HFFc6 (cell line): ENCODE data around the gene NAPA. TPM values are rescaled to one million over a fixed set of nuclear protein-coding genes. Genes with fewer than 3 reads are reported as not detected.
"Not testable (repeated sequence)": the region's sequence is repeated elsewhere in the genome, so short reads cannot be mapped to it uniquely, and the experiment has no call there.

ENCODE experiments used
- DNase-seq: peaks from one replicate; pipeline ENCODE4 v3.0.0-alpha.2; 2018
- H3K27ac Mint-ChIP-seq: 2 replicates; pipeline ENCODE4 v1.8.0; 2020; ENCODE audit warnings: mild to moderate bottlenecking, mixed read lengths
- H3K27me3 Mint-ChIP-seq: 2 replicates; pipeline ENCODE4 v1.8.0; 2021; ENCODE audit warnings: mild to moderate bottlenecking, moderate library complexity, mixed read lengths; ENCODE audit not compliant: insufficient read depth
- H3K36me3 Mint-ChIP-seq: 2 replicates; pipeline ENCODE4 v1.8.0; 2021; ENCODE audit warnings: low read depth, mixed read lengths
- H3K4me1 Mint-ChIP-seq: 2 replicates; pipeline ENCODE4 v1.8.0; 2020; ENCODE audit warnings: low read depth, mixed read lengths
- H3K4me3 Mint-ChIP-seq: 2 replicates; pipeline ENCODE4 v1.8.0; 2020; ENCODE audit warnings: mild to moderate bottlenecking, moderate library complexity, mixed read lengths
- H3K9me3 Mint-ChIP-seq: 2 replicates; pipeline ENCODE4 v1.8.0; 2020; ENCODE audit warnings: mild to moderate bottlenecking, mixed read lengths
- total RNA-seq, 6 experiments: library from RNA; stranded (reverse); fragmentation: NEBNext Ultra II Directional; extraction: Animal tissue kit (Norgen Biotek cat#: 25700); gene quantifications; 2 replicates in 1 of 6; 3 replicates in 5 of 6; pipeline ENCODE4 v1.2.3, GENCODE V29; 2021
- TF ChIP-seq, protein P1 (sequence below): fragments of 200-600 bp; sonication (generic); IDR thresholded peaks from 2 replicates; pipeline ENCODE4 v1.5.0; 2021; ENCODE audit warnings: antibody characterized with exemption, mild to moderate bottlenecking

NAPA gene
- total RNA-seq, 6 experiments from 2014 or later = 94.4 to 119 (median 109) TPM

DNA sequence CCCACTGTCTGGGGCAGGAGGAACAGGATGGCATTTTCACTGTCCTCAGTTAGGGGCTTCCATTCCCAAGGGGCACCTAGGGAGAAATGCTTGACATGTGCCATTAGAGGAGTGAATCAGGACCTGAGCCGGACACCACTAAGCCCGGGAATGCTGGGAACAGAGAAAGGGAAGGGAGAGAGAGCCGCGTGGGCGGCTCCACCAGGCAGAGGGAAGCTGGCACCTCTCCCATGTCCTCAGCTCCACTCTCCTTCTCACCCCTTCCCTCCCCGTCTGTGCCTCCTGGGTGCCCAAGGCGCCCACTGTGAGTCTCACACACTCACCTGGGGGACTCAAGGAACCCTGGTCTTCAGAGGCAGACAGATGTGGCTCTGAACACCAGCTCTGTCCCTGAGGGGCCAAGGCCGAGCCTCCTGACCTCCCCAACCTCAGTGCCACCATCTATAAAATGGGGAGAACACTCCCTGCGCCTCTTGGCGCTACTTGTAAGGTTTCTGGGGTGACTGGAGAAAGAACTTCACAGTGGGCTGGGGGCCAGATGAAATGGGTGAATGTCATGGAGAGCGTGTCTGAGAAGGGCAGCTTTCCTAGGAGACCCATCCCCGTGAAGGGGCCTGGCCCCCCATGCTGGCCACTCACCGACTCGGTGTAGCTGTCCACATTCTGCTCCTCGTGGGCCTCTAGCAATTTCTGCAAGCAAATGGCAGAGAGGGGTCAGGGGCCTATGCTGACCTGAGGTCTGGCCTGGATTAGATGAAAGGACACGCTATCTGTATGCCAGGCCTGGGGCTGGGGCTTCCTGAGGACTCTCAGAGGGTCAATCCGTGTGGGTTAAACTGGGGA lies 25.6 kb downstream of the NAPA start:
- H3K36me3 Mint-ChIP-seq = peaks cover 16% of the 10 kb centered on the region
- DNase-seq = no peak
- no peaks in the 10 kb centered on the region for H3K9me3 Mint-ChIP-seq
- peaks cover 2% of the 10 kb centered on the region for H3K27me3 Mint-ChIP-seq
- no peak overlapping the region for H3K27ac Mint-ChIP-seq
- no peak overlapping the region for H3K4me3 Mint-ChIP-seq
- TF ChIP-seq, protein P1, sequence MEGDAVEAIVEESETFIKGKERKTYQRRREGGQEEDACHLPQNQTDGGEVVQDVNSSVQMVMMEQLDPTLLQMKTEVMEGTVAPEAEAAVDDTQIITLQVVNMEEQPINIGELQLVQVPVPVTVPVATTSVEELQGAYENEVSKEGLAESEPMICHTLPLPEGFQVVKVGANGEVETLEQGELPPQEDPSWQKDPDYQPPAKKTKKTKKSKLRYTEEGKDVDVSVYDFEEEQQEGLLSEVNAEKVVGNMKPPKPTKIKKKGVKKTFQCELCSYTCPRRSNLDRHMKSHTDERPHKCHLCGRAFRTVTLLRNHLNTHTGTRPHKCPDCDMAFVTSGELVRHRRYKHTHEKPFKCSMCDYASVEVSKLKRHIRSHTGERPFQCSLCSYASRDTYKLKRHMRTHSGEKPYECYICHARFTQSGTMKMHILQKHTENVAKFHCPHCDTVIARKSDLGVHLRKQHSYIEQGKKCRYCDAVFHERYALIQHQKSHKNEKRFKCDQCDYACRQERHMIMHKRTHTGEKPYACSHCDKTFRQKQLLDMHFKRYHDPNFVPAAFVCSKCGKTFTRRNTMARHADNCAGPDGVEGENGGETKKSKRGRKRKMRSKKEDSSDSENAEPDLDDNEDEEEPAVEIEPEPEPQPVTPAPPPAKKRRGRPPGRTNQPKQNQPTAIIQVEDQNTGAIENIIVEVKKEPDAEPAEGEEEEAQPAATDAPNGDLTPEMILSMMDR = no peak
- H3K4me1 Mint-ChIP-seq = peaks cover 13% of the 10 kb centered on the region

DNA sequence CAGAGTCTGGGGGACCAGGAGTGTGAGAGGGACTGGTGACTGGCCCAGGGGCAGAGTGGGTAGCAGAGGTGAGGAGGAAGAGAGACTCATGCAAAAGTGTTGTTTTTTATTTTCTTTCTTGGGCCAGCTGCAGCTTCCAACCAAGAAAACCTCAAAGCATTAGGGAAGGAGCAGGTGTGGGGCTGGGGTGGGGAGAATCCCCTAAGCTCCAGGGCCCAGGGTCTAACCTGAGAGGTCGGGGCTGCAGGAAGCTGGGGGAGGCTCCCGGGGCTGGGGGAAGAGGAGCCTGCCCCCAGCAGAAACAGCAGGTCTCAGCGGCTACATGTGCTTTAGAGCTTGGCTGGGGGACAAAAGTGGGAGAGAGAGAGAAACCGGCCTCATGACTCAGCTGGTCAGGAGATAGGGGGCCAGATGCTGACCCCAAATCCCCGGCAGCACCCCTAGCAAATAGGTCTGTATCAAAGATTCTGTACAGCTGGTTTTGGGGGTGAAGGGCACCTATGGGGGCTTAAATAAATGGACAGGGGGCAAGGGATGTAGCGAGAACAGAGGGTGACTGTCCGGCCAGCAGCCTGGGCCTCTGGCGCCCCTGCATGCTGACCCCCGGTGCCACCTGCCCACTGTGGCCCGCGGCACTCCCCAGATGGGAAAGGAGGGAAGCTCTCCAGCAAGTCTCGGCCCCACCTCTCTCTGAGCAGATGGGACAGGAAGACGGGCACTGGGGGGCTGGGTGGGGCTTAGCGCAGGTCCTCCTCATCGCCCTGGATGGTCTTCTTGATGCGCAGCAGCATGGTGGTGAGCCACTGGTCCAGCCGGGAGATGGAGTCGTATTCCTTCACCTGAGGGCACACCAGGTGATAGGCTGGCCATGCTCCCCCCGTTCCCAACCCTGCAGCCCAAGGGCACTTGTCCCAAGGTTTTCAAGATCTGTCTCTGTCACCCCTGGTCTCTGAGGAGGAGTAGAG lies 27.0 kb downstream of the NAPA start:
- Mint-ChIP-seq H3K36me3 (peaks cover 16% of the 10 kb centered on the region), H3K27ac (no peak overlapping the region), H3K4me1 (peaks cover 21% of the 10 kb centered on the region), H3K4me3 (no peak overlapping the region), H3K27me3 (peaks cover 4% of the 10 kb centered on the region), H3K9me3 (no peaks in the 10 kb centered on the region)
- no peak for DNase-seq
- TF ChIP-seq, protein P1 = no peak

DNA sequence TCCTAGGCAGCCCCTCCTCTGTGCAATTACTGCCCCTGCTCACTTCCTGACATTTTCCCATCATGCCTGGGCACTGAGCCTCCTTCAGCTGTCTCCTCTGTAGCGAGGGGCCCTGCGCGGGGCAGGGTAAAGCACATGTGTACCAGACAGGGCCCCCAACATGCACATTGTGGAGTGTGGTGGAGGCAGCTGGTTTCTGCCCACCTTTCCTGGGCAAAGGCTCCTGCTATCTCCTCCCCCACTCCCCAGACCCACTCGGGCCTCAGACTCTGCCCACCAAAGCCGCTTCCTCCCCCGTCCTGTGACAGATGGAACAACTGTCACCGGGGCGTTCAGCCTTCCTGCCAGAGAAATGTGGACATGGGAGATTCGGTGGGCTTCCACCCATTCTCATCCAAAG lies 28.0 kb downstream of the NAPA start:
- TF ChIP-seq, protein P1 = no peak
- no peaks in the 10 kb centered on the region for H3K9me3 Mint-ChIP-seq
- H3K36me3 Mint-ChIP-seq = peaks cover 16% of the 10 kb centered on the region
- peaks cover 2% of the 10 kb centered on the region; the same call in 1 of the 2 replicates for H3K27me3 Mint-ChIP-seq
- no peak overlapping the region for H3K27ac Mint-ChIP-seq
- H3K4me3 Mint-ChIP-seq = no peak overlapping the region
- H3K4me1 Mint-ChIP-seq = peaks cover 21% of the 10 kb centered on the region
- DNase-seq = no peak

DNA sequence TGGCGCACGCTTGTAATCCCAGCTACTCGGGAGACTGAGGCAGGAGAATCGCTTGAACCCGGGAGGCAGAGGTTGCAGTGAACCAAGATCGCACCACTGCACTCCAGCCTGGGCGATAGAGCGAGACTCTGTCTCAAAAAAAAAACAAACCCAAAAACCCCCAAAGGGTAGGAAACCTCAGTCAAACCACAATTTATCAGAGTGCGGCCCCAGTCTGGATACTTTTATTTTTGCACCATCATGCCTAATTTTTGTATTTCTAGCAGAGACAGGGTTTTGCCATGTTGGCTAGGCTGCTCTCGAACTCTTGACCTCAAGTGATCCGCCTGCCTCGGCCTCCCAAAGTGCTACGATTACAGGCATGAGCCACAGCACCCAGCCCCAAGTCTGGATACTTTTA lies 28.6 kb downstream of the NAPA start:
- H3K4me3 Mint-ChIP-seq, H3K9me3 Mint-ChIP-seq, H3K27ac Mint-ChIP-seq, H3K27me3 Mint-ChIP-seq, DNase-seq: not testable (repeated sequence)
- Mint-ChIP-seq H3K4me1 (peaks cover 21% of the 10 kb centered on the region), H3K36me3 (peaks cover 16% of the 10 kb centered on the region)

DNA sequence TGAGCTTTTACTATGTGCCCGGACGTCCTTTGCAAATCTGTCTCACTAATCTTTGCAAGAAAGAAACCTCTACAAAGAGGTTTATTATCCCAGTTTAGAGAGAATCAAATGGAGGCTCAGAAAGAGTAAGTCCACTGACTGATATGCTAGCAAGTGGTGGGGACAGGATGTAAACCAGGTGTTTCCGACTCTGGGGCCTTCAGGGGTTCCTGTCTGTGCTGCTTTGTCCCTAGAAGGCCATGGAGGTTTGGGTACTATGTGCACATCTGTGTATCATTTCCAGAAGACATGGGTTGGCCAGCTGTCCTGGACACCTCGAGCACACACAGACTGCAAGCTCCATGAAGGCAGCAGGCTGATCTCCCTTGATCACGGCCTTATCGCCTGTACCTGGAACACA lies 29.7 kb downstream of the NAPA start:
- Mint-ChIP-seq H3K36me3 (peaks cover 13% of the 10 kb centered on the region), H3K27ac (peak overlapping the region; percentile 98), H3K4me3 (peak overlapping the region; percentile 94), H3K9me3 (no peaks in the 10 kb centered on the region), H3K27me3 (peaks cover 2% of the 10 kb centered on the region; the same call in 1 of the 2 replicates), H3K4me1 (peaks cover 21% of the 10 kb centered on the region)
- TF ChIP-seq, protein P1 = no peak
- DNase-seq = no peak
